Measurements from ENCODE around the gene MAPK7.

MAPK7 gene

DNA sequence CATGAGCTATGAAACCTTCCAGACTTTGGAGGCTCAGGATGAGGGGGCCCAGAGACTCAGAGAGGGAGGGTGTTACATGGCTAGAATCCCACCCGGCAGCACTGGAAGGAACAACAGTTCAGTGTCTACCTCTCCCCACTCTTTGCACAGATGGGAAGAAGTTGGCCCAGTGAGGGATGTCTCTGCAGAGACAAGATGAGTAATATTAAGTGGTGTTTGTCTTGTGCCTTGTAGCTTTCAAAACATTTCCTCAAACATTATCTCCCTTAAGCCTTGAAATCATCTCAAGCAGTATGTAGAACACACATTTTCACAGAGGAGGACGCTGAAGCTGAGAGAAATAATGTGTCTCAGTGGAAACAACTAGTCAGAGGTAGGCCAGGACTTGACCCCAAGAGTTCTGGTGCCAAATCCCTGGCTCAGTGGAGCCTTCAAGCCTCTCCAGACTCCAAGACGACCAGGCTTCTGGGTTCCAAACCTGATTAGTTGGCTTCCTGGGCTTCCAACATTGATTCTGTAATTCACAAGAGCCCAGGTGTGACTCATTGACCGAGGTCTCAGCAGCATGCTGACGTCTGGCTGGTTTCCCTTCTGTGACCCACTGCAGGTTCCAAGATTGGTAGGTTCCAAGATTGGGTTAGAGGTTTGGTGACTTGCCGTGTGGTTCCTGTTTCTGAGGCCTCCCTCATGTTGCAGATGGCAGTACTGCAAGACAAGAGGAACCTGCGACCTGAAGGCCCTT is 40.1 kb downstream of the MAPK7 start:
- no peak for DNase-seq (ENCODE audit: low spot score)

DNA sequence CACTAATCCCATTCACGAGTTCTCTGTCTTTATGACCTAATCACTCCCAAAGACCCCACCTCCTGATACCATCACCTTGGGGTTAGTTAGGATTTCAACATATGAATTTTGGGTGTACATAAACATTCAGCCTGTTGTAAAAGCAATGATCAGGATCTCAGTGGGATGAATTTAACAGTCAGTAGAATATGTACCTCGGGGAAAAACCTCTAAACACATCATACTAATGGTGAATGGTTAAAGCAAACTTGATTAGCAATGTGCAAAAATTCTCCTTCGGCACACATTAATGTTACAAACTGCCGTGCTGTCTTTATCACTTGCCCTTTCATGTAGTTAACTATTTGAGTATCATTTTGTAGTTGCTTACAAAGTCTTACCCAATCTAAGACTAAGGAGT is 42.9 kb downstream of the MAPK7 start:
- no peak for DNase-seq (ENCODE audit: low spot score)

DNA sequence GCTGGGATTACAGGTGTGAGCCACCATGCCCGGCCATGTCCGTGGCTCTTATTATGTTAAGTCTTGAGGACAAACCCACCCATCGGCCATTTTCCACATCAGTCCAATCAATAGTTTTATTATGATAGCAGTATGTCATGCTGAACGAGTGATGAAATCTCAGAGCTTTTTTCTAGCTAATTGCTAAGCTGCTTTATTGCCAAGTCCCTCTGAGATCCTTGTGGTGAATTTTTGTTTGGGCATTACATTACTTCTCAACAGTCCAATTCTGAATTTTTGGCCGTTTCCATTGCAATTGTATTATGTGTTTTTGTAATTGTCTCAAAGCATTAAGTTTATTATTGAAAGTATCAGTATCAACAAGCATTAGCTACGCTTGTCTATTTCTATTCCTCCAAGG is 43.6 kb downstream of the MAPK7 start:
- DNase-seq (ENCODE audit: low spot score) = no peak

DNA sequence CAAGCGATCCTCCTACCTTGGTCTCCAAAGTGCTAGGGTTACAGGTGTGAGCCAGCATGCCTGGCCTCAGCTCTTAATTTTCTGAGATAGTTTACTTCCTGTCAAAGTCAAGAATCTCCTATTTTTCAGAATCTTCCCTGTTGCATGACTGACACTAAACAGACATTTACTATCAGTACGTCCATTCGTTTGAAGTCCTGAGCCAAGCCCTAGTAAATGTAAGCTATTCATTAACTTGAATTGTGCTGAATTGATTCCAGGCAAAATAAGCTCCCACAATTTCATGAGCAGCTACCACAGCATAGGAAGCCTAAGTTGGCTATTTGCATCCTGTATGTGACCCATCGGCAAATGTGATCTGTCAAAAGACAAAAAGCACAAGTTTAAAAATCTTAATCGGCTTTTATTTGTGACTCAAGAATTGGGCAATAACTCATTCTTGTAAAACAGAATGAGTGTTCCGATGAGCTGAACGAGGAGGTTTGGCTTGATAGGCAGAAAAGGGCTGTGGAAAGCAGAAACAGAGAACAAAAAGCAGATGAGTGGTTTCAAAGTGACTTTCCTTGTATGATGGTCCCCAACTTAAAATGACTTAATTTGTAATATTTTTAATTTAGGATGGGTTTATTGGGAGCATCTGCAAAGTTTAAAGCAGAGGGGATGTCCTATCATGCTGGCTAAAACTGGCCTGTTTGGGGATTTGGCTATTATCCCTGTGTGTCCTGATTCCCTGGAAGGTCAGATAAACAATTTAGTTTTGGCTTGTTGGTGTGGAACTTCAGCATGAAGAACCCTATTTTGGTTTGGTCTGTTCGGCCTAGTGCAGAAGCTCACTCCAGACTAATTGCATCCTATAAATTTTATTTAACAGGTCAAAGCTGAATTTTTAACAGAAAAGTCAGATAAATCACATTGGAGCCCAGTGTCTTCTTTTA is 46.9 kb downstream of the MAPK7 start:
- DNase-seq (ENCODE audit: low spot score) = no peak

DNA sequence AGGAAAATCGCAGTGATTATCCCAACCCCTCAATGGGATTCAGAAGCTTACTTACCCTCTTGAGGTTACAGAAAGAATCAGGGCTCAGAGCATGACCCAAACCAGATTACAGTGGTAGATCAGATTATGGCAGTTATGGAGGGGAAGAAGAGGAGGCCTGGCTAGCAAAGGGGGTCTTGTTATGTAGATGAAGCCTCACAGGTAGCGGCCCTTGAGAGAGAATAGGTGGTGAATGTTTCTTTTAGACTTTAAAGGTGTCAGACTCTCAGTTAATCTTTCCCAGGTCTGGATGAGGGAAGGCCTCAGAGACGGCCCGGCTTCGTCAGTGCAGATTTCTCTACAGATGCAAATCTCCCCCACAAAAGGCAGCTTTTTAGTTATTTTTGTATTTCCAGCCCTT is 48.3 kb downstream of the MAPK7 start:
- DNase-seq (ENCODE audit: low spot score) = no peak

DNA sequence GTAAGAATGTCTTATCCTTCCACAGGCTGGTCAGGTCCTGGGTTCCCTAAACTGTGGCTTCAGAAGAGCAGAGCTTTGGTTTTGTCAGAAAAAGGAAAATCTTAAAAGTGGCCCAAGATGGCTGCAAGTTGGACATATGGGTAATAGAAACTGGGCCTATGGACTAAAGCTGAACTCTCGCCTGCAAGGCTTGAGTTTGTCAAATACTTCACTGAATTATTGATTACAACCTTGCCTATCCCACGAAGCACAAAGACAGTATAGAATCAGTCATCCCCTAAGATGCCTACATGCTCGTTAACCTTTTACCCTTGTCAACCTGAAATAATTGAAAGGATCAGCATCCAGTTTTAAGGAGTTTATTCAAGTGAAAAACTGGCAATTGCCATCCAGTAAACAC is 53.4 kb downstream of the MAPK7 start:
- DNase-seq (ENCODE audit: low spot score) = no peak

Measured in CD4-positive, alpha-beta T cell treated with Interleukin-6 at 100 ng/mL for 8 hours (primary cell).